Breast epithelium (tissue), 4 donors: ENCODE measurements around the gene RFX1. TPM values are rescaled to one million over a fixed set of nuclear protein-coding genes. Genes with fewer than 3 reads are reported as not detected.
"Not testable (repeated sequence)": the region's sequence is repeated elsewhere in the genome, so short reads cannot be mapped to it uniquely, and the experiment has no call there.

Experiments used
- DNase-seq, 2 donors: peaks; one replicate each; pipeline ENCODE4 v3.0.0-alpha.2; 2019; ENCODE audit warnings: low spot score in 2 of 2
- H3K27ac ChIP-seq, 2 donors: fragments of 200-600 bp; sonication (generic) in 1 of 2; one replicate each; pipeline ENCODE4 v1.5.1; 2016 to 2019; ENCODE audit warnings: mild to moderate bottlenecking in 1 of 2
- H3K27me3 ChIP-seq, 2 donors: fragments of 200-600 bp; sonication (generic) in 1 of 2; one replicate each; pipeline versions ENCODE4 v1.5.1 to v1.6.0; 2017 to 2019; ENCODE audit warnings: control low read depth in 1 of 2, mild to moderate bottlenecking in 1 of 2
- H3K36me3 ChIP-seq: fragments of 200-600 bp; one replicate; pipeline ENCODE4 v1.5.1; 2019
- H3K4me1 ChIP-seq, 2 donors: fragments of 200-600 bp; sonication (generic); one replicate each; pipeline ENCODE4 v1.5.1; 2016 to 2019; ENCODE audit warnings: control low read depth in 1 of 2
- H3K4me3 ChIP-seq, 3 donors: fragments of 200-600 bp; sonication (generic); 1 replicate in 2 of 3; 2 replicates in 1 of 3; pipeline ENCODE4 v1.5.1; 2016 to 2019; ENCODE audit warnings: mild to moderate bottlenecking in 3 of 3, moderate library complexity in 2 of 3
- H3K9me3 ChIP-seq, 2 donors: fragments of 200-600 bp; sonication (generic) in 1 of 2; one replicate each; pipeline ENCODE4 v1.5.1; 2016 to 2019; ENCODE audit warnings: control low read depth in 1 of 2
- CTCF ChIP-seq, 3 donors: fragments of 450-650 bp; IDR thresholded peaks; one replicate each; pipeline ENCODE4 v1.5.1; 2016 to 2017; ENCODE audit warnings: antibody characterized with exemption in 3 of 3, mild to moderate bottlenecking in 3 of 3, moderate library complexity in 3 of 3
- POLR2A ChIP-seq: fragments of 450-650 bp; IDR thresholded peaks from one replicate; pipeline ENCODE4 v1.6.1; 2016; ENCODE audit warnings: antibody characterized with exemption, mild to moderate bottlenecking, moderate library complexity
- POLR2AphosphoS5 ChIP-seq, 3 donors: sonication (generic); formaldehyde crosslinking; IDR thresholded peaks; one replicate each; pipeline ENCODE4 v1.6.1; 2017; ENCODE audit warnings: antibody characterized with exemption in 3 of 3
- intact Hi-C: fragments of 100-400 bp; cut with DNase I; formaldehyde crosslinking; loops from one replicate; pipeline ENCODE4 v1.15.1; 2023; ENCODE audit warnings: low total_unique reads
- total RNA-seq, 3 donors: library from RNA; depleted of rRNA; stranded (reverse); fragments of >200 nt; gene quantifications; one replicate each; pipeline ENCODE4 v1.1.0, GENCODE V29; 2016

RFX1 gene
- total RNA-seq, 3 donors from 2014 or later: 2.6 to 3.7 (median 3.6) TPM

- H3K9me3 ChIP-seq: no peaks in the 10 kb centered on the region
- DNase-seq: peak; percentile 69 to 82
- H3K36me3 ChIP-seq: no peaks in the 10 kb centered on the region
- intact Hi-C loops: no loop called here
- TF ChIP-seq POLR2A (no peak), POLR2AphosphoS5 (IDR thresholded peaks at IDR 0.05) (peak in 1 of 3 donors; percentile 10), CTCF (IDR thresholded peaks at IDR 0.05) (no peak)
- H3K4me1 ChIP-seq: peaks cover 0 to 10% of the 10 kb centered on the region in 2 donors
- peak overlapping the region; percentile 41 to 72 (median 60) for H3K4me3 ChIP-seq
- no peaks in the 10 kb centered on the region for H3K27me3 ChIP-seq
- H3K27ac ChIP-seq: peak overlapping the region; percentile 76 to 86
Observed at GRCh38 chr19:13978351-13979243, 27.5 kb downstream of the RFX1 start.

GRCh38 chr19:13977803-13978202, 28.3 kb downstream of the RFX1 start:
- Histone ChIP-seq H3K4me3 (peak overlapping the region in 2 of 3 donors; percentile 60 to 72), H3K4me1 (peaks cover 0 to 10% of the 10 kb centered on the region in 2 donors), H3K27me3 (no peaks in the 10 kb centered on the region), H3K27ac (peak overlapping the region; percentile 76 to 86), H3K9me3 (no peaks in the 10 kb centered on the region), H3K36me3 (no peaks in the 10 kb centered on the region)
- no peak for TF ChIP-seq POLR2A
- no peak for TF ChIP-seq POLR2AphosphoS5 (IDR thresholded peaks at IDR 0.05)
- no peak for TF ChIP-seq CTCF (IDR thresholded peaks at IDR 0.05)
- DNase-seq: no peak
- intact Hi-C loops: no loop called here

GRCh38 chr19:13976446-13976845, 29.7 kb downstream of the RFX1 start:
- no peak overlapping the region for H3K27ac ChIP-seq
- intact Hi-C loops: no loop called here
- H3K9me3 ChIP-seq: no peaks in the 10 kb centered on the region
- no peak for DNase-seq
- TF ChIP-seq CTCF (IDR thresholded peaks at IDR 0.05): no peak
- H3K36me3 ChIP-seq: no peaks in the 10 kb centered on the region
- H3K27me3 ChIP-seq: no peaks in the 10 kb centered on the region
- H3K4me3 ChIP-seq: no peak overlapping the region
- peaks cover 0 to 10% of the 10 kb centered on the region in 2 donors for H3K4me1 ChIP-seq

GRCh38 chr19:13975870-13976269, 30.2 kb downstream of the RFX1 start:
- H3K36me3 ChIP-seq: no peaks in the 10 kb centered on the region
- no peak for DNase-seq
- H3K27me3 ChIP-seq: no peaks in the 10 kb centered on the region
- no peaks in the 10 kb centered on the region for H3K9me3 ChIP-seq
- intact Hi-C loops: no loop called here
- H3K27ac ChIP-seq: no peak overlapping the region
- peaks cover 0 to 10% of the 10 kb centered on the region in 2 donors for H3K4me1 ChIP-seq
- no peak overlapping the region for H3K4me3 ChIP-seq
- TF ChIP-seq POLR2AphosphoS5 (IDR thresholded peaks at IDR 0.05) (no peak), CTCF (IDR thresholded peaks at IDR 0.05) (no peak), POLR2A (no peak)

- TF ChIP-seq POLR2AphosphoS5 (IDR thresholded peaks at IDR 0.05): no peak
- TF ChIP-seq CTCF (IDR thresholded peaks at IDR 0.05): no peak
- TF ChIP-seq POLR2A: no peak
- Histone ChIP-seq H3K36me3 (peaks cover 7% of the 10 kb centered on the region), H3K27ac (peak overlapping the region; percentile 46 to 49), H3K4me1 (peaks cover 0 to 9% of the 10 kb centered on the region in 2 donors), H3K9me3 (no peaks in the 10 kb centered on the region), H3K4me3 (no peak overlapping the region), H3K27me3 (no peaks in the 10 kb centered on the region)
- peak in 1 of 2 donors; percentile 81 for DNase-seq
- intact Hi-C loops: no loop called here
Observed at GRCh38 chr19:13974073-13974472, 32.0 kb downstream of the RFX1 start.

GRCh38 chr19:13973479-13973878, 32.6 kb downstream of the RFX1 start:
- intact Hi-C loops: not testable (repeated sequence)

More at GRCh38 chr19:13973479-13973878, 32.6 kb downstream of the RFX1 start:
- peaks cover 13% of the 10 kb centered on the region for H3K36me3 ChIP-seq
- DNase-seq, H3K4me1 ChIP-seq, H3K4me3 ChIP-seq, H3K27me3 ChIP-seq, H3K9me3 ChIP-seq: not testable (repeated sequence)
- peak overlapping the region in 1 of 2 donors; percentile 46 for H3K27ac ChIP-seq
